Stomach (tissue), 19 donors: ENCODE results near the gene CMKLR1. TPM values are rescaled to one million over a fixed set of nuclear protein-coding genes. Genes with fewer than 3 reads are reported as not detected.

Source experiments
- DNase-seq, 2 donors: peaks; one replicate each; pipeline versions ENCODE4 v3.0.0 to v3.0.0-alpha.2; 2013 to 2019
- H3K27ac ChIP-seq, 5 donors: fragments of 200-600 bp in 4 of 5; sonication (generic) in 4 of 5; one replicate each; pipeline ENCODE4 v1.5.1; 2013 to 2019; ENCODE audit warnings: mild to moderate bottlenecking in 1 of 5, moderate library complexity in 1 of 5
- H3K27me3 ChIP-seq, 3 donors: fragments of 200-600 bp; sonication (generic); one replicate each; pipeline ENCODE4 v1.5.1; 2017 to 2019; ENCODE audit warnings: mixed run types in 1 of 3
- H3K36me3 ChIP-seq, 4 donors: fragments of 200-600 bp; sonication (generic); 1 replicate in 3 of 4; 2 replicates in 1 of 4; pipeline ENCODE4 v1.5.1; 2016 to 2019
- H3K4me1 ChIP-seq, 4 donors: fragments of 200-600 bp; sonication (generic); one replicate each; pipeline ENCODE4 v1.5.1; 2016 to 2019
- H3K4me3 ChIP-seq, 4 donors: fragments of 200-600 bp; sonication (generic) in 3 of 4; one replicate each; pipeline ENCODE4 v1.5.1; 2016 to 2019; ENCODE audit warnings: mild to moderate bottlenecking in 1 of 4
- H3K9me3 ChIP-seq, 4 donors: fragments of 200-600 bp; sonication (generic); one replicate each; pipeline ENCODE4 v1.5.1; 2016 to 2019
- EP300 ChIP-seq: sonication (generic); formaldehyde crosslinking; IDR thresholded peaks from one replicate; pipeline ENCODE4 v1.6.1; 2017; ENCODE audit warnings: antibody characterized with exemption
- POLR2A ChIP-seq, 4 donors: fragments of 450-650 bp; IDR thresholded peaks; one replicate each; pipeline ENCODE4 v1.6.1; 2016; ENCODE audit warnings: antibody characterized with exemption in 4 of 4, control low read depth in 2 of 4, mild to moderate bottlenecking in 1 of 4, moderate library complexity in 1 of 4
- POLR2AphosphoS5 ChIP-seq, 3 donors: sonication (generic); formaldehyde crosslinking; IDR thresholded peaks; one replicate each; pipeline ENCODE4 v1.6.1; 2016; ENCODE audit warnings: antibody characterized with exemption in 3 of 3
- WGBS, 5 donors: extraction: QIAGEN DNeasy Blood & Tissue Kit in 3 of 5; methylation state at CpG; one replicate each; pipeline versions ENCODE4 v1.1.5 to v1.1.7; 2013 to 2018; 5-methylcytosine and 5-hydroxymethylcytosine counted together
- intact Hi-C: fragments of 100-400 bp; cut with DNase I; formaldehyde crosslinking; loops from one replicate; pipeline ENCODE4 v1.15.1; 2023; ENCODE audit warnings: low total_unique reads
- long read RNA-seq, 10 donors: transcript quantifications; one replicate each; lab custom pipeline, GENCODE V29; 2026
- polyA plus RNA-seq, 3 donors: library from polyadenylated mRNA; stranded (reverse); fragments of 200-250 nt; gene quantifications; one replicate each; pipeline ENCODE4 v1.2.3, GENCODE V29; 2013
- total RNA-seq, 5 donors: library from RNA; depleted of rRNA; stranded (reverse); fragments of >200 nt; gene quantifications; one replicate each; pipeline versions ENCODE4 v1.1.0 to v1.2.3, GENCODE V29; 2014 to 2016
- TF ChIP-seq, protein P1 (sequence below), 7 experiments: fragments of 450-650 bp in 4 of 7; fragments of 200-600 bp in 3 of 7; sonication (generic) in 3 of 7; IDR thresholded peaks; one replicate each; pipeline ENCODE4 v1.5.1; 2016 to 2019; ENCODE audit warnings: antibody characterized with exemption in 7 of 7, control low read depth in 2 of 7, mild to moderate bottlenecking in 1 of 7
- donor health status: healthy with polysubstance abuse.
- donor health status: Bipolar disorder and iron deficiency.
- donor health status: healthy.

The CMKLR1 gene, protein sequence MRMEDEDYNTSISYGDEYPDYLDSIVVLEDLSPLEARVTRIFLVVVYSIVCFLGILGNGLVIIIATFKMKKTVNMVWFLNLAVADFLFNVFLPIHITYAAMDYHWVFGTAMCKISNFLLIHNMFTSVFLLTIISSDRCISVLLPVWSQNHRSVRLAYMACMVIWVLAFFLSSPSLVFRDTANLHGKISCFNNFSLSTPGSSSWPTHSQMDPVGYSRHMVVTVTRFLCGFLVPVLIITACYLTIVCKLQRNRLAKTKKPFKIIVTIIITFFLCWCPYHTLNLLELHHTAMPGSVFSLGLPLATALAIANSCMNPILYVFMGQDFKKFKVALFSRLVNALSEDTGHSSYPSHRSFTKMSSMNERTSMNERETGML
- total RNA-seq, result 10 to 100 TPM in 1 of 5 donors, 1 to 10 TPM in 3, under 1 TPM in 1; 0.45 to 46.1 (median 6.4) TPM
- 1 to 10 TPM in 2 of 3 donors, under 1 TPM in 1; 0.73 to 2.6 (median 1.2) TPM for polyA plus RNA-seq
- long read RNA-seq, donor 1, result 0 reads
- long read RNA-seq, donor 2, result 0 reads
- long read RNA-seq, donor 3, result 0 reads
- long read RNA-seq, donor 4, result 0 reads
- long read RNA-seq, donor 5, full-length matches to known transcripts, result 2 of 2 reads
- long read RNA-seq, donor 5, partial matches to known transcripts, result 0 of 2 reads
- long read RNA-seq, donor 5, other reads (novel, unspliced or antisense), result 0 of 2 reads
- long read RNA-seq, donor 6, full-length matches to known transcripts, result 4 of 4 reads
- long read RNA-seq, donor 6, partial matches to known transcripts, result 0 of 4 reads
- long read RNA-seq, donor 6, other reads (novel, unspliced or antisense), result 0 of 4 reads
- long read RNA-seq, donor 7, full-length matches to known transcripts, result 1 of 1 reads
- long read RNA-seq, donor 7, partial matches to known transcripts, result 0 of 1 reads
- long read RNA-seq, donor 7, other reads (novel, unspliced or antisense), result 0 of 1 reads
- long read RNA-seq, donor 8, full-length matches to known transcripts, result 1 of 1 reads
- long read RNA-seq, donor 8, partial matches to known transcripts, result 0 of 1 reads
- long read RNA-seq, donor 8, other reads (novel, unspliced or antisense), result 0 of 1 reads
- long read RNA-seq, donor 9, result 0 reads
- long read RNA-seq, donor 10, result 0 reads

DNA sequence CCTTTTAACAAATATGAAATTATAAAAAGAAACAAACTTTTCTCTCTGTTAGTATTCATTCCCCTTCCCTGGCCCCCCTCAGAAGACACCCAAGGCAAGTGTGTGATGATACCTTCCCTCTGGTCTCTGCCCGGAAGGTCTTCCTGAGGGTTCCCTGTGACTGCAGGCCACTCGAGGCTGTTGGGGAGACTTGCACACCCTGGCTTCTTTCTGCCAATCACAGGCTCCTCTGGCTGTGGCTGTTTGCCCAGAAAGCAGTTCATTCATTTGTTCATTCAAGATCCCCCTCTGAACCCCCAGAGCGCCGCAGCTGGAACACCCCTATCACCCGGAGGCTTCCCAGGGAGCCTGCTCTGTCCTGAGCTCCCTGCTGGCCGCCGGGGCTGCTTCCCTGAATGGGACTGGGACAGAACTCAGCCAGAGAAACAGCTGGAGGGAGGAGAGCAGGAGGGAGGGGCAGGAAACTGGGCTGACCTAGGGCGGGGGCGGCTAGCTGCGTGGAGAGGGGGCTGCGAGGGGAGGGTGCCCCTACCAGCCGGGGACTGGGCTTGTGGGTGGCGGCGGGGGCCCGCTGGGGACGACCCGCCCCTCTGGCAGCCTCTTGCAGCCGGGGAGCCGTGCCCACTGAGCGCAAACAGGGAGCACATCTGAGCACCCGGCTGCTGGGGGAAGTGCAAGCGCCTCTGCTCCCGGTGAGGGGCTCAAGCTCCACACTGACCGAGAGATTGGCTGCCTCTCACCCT is at the start of gene CMKLR1:
Gene CMKLR1, minus strand, starts transcription at position 397 of the 743 bp plus-strand sequence. CDS start 45,720 bp downstream, outside the sequence.
- Histone ChIP-seq H3K27ac (peak within 1 kb of the TSS in 4 of 5 donors; percentile 31 to 56 (median 46)), H3K9me3 (no peaks in the 10 kb centered on the region), H3K4me3 (peak within 1 kb of the TSS; percentile 16 to 34 (median 26)), H3K4me1 (peaks cover 0 to 8% (median 4%) of the 10 kb centered on the region in 4 donors), H3K36me3 (no peaks in the 10 kb centered on the region), H3K27me3 (peaks cover 0 to 29% (median 7%) of the 10 kb centered on the region in 3 donors)
- DNase-seq, result peak in 1 of 2 donors; percentile 62
- WGBS, 5 donors, result 2 to 7% (median 6%) methylated on average over 18 to 24 of the region's 24 CpGs
- TF ChIP-seq POLR2AphosphoS5 (IDR thresholded peaks at IDR 0.05) (peak in 1 of 3 donors; percentile 11), POLR2A (IDR thresholded peaks at IDR 0.05) (no peak)
- intact Hi-C loops, result no loop called here

DNA sequence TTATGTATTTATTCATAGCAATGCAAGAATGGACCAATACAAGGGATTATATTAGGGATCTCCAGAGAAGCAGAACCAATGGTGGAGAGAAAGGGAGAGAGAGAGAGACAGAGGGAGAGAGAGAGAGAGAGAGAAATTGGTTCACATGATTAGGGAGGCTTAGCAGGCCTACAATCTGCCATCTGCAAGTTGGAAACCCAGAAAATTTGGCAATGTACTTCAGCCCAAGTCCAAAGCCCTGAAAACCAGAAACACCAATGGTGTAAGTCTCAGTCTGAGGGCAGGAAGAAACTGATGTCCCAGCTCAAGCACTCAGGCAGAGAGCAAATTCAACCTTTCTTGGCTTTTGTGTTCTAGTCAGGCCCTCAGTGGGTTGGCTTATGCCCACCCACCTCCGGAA is 48.7 kb upstream of the CMKLR1 start:
- TF ChIP-seq POLR2A (IDR thresholded peaks at IDR 0.05) (no peak), EP300 (no peak), POLR2AphosphoS5 (IDR thresholded peaks at IDR 0.05) (no peak)
- TF ChIP-seq, protein P1, sequence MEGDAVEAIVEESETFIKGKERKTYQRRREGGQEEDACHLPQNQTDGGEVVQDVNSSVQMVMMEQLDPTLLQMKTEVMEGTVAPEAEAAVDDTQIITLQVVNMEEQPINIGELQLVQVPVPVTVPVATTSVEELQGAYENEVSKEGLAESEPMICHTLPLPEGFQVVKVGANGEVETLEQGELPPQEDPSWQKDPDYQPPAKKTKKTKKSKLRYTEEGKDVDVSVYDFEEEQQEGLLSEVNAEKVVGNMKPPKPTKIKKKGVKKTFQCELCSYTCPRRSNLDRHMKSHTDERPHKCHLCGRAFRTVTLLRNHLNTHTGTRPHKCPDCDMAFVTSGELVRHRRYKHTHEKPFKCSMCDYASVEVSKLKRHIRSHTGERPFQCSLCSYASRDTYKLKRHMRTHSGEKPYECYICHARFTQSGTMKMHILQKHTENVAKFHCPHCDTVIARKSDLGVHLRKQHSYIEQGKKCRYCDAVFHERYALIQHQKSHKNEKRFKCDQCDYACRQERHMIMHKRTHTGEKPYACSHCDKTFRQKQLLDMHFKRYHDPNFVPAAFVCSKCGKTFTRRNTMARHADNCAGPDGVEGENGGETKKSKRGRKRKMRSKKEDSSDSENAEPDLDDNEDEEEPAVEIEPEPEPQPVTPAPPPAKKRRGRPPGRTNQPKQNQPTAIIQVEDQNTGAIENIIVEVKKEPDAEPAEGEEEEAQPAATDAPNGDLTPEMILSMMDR (IDR thresholded peaks at IDR 0.05), result no peak
- intact Hi-C loops, result no loop called here
- Histone ChIP-seq H3K9me3 (peaks cover 0 to 19% (median 9%) of the 10 kb centered on the region in 4 donors), H3K27me3 (no peaks in the 10 kb centered on the region), H3K4me1 (no peaks in the 10 kb centered on the region), H3K27ac (no peak overlapping the region), H3K4me3 (no peak overlapping the region), H3K36me3 (no peaks in the 10 kb centered on the region)
- 59 to 93% (median 68%) methylated on average over 1 of the region's 1 CpG for WGBS, 5 donors
- DNase-seq, result no peak

DNA sequence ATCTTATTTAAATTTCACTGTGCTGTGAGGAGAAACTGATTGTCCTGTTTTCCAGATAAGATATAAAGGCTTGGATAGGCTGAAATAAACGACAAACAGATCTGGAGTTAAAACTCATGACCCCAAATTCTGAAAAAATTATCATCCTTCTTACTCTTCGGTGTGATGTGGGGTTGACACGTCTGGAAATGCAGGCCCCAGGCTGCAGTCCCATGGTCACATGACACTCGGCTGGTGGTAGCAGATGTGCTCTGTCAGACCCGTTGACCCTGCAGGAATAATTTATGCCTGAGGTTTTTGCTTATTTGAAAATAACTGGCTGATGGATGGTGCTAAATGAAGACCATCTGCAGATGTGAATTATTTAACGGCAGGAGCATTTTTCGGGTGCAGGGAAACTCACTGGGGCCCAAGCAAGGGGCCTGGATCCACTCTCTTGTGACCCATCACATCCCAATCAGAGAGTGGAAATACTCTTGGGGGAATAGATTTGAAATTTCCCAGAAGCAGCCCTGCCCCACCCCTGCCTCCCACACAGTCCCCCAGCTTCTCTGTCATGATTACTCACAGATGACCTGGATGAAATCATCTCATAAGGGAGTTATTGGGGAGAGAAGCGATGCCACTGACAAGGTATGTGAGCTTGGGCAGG is 47.7 kb upstream of the CMKLR1 start:
- H3K27me3 ChIP-seq, result no peaks in the 10 kb centered on the region
- H3K27ac ChIP-seq, result no peak overlapping the region
- DNase-seq, result no peak
- no peak for TF ChIP-seq POLR2A (IDR thresholded peaks at IDR 0.05)
- no peak for TF ChIP-seq POLR2AphosphoS5 (IDR thresholded peaks at IDR 0.05)
- TF ChIP-seq, protein P1 (IDR thresholded peaks at IDR 0.05), result no peak
- TF ChIP-seq EP300, result no peak
- intact Hi-C loops, result no loop called here
- no peaks in the 10 kb centered on the region for H3K4me1 ChIP-seq
- WGBS, 5 donors, result 34 to 45% (median 44%) methylated on average over 8 of the region's 8 CpGs
- H3K4me3 ChIP-seq, result no peak overlapping the region
- H3K36me3 ChIP-seq, result no peaks in the 10 kb centered on the region
- H3K9me3 ChIP-seq, result peaks cover 0 to 19% (median 9%) of the 10 kb centered on the region in 4 donors

DNA sequence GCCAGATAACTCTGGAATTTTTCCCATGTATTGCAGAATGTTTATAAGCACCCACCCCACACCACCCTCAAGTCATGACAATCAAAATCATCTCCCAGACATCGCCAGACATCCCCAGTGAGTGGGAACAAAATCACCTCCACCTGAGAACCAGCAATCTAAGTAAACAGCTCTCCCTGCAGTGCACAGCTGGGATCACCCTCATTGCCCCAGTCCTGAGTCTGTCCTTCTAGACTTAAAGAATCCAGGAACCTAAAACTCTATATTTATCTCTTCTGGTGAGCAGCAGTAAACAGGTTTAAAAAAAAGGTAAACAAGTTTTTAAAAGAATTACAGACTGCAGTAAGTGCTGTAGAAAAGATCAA is 43.3 kb upstream of the CMKLR1 start:
- H3K36me3 ChIP-seq, result no peaks in the 10 kb centered on the region
- WGBS, 5 donors, result 58 to 81% (median 64%) methylated on average over 1 of the region's 1 CpG
- no peaks in the 10 kb centered on the region for H3K27me3 ChIP-seq
- peaks cover 0 to 19% (median 14%) of the 10 kb centered on the region in 4 donors for H3K9me3 ChIP-seq
- H3K27ac ChIP-seq, result no peak overlapping the region
- TF ChIP-seq POLR2A (IDR thresholded peaks at IDR 0.05) (no peak), POLR2AphosphoS5 (IDR thresholded peaks at IDR 0.05) (no peak), EP300 (no peak)
- TF ChIP-seq, protein P1 (IDR thresholded peaks at IDR 0.05), result no peak
- DNase-seq, result no peak
- no peaks in the 10 kb centered on the region for H3K4me1 ChIP-seq
- H3K4me3 ChIP-seq, result no peak overlapping the region
- intact Hi-C loops, result no loop called here
